GM21737 (cell line): Measurements from ENCODE around the gene FAM9B.

Experiments used
- ATAC-seq: cut with Tn5 transposase; IDR thresholded peaks from one replicate; pipeline ENCODE4 v1.9.1; 2021; ENCODE audit warnings: mild to moderate bottlenecking, moderate library complexity; ENCODE audit not compliant: unreplicated experiment

The FAM9B gene

DNA sequence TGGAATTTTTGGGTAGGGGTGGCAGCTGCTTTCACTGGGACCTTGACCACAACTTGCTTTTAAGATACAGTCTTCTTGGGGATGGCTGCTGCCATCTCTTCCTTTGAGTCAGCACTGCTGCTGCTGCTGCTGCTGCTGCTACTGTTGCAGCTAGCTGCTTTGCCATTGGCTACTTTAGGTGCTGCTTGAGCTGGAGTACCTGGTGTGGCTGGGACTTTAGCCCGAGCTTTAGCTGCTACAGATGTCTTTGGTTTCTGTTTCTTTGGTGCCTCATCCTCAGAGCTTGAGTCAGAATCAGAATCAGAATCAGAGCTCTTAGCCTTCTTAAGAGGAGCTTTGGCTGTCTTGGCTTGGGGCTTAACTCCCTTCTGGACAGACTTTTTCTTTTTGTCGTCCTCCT lies 52.2 kb downstream of the FAM9B start:
- ATAC-seq, result no peak

GRCh38 chrX:8980756-8981155 lies 53.2 kb downstream of the FAM9B start:
- no peak for ATAC-seq
